Activated CD4-positive, alpha-beta T cell treated with anti-CD3 and anti-CD28 coated beads for 36 hours (primary cell): ENCODE results near the gene SRM. TPM values are rescaled to one million over a fixed set of nuclear protein-coding genes. Genes with fewer than 3 reads are reported as not detected.
"Not testable (repeated sequence)": the region's sequence is repeated elsewhere in the genome, so short reads cannot be mapped to it uniquely, and the experiment has no call there.

ENCODE experiments used
- ATAC-seq: fragments of 200-7000 bp; cut with Tn5 transposase; one replicate; pipeline ENCODE4 v1.10.0; 2021; ENCODE audit warnings: mild to moderate bottlenecking, moderate library complexity
- CTCF ChIA-PET: fragments of 350-600 bp; sonication (Branson Sonifier 250); formaldehyde crosslinking; loops from one replicate; lab custom pipeline; 2021; ENCODE audit warnings: antibody characterized with exemption; lab: Charles Lee
- POLR2A ChIA-PET: fragments of 350-600 bp; sonication (Branson Sonifier 250); formaldehyde crosslinking; loops from one replicate; lab custom pipeline; 2021; ENCODE audit warnings: antibody characterized with exemption, inconsistent platforms; lab: Charles Lee
- DNase-seq: peaks from one replicate; pipeline ENCODE4 v3.0.0-alpha.2; 2020
- H3K27ac Mint-ChIP-seq: one replicate; pipeline ENCODE4 v1.8.0; 2021; ENCODE audit warnings: mixed read lengths
- H3K27me3 Mint-ChIP-seq: one replicate; pipeline ENCODE4 v1.8.0; 2021; ENCODE audit warnings: mixed read lengths
- H3K36me3 Mint-ChIP-seq: one replicate; pipeline ENCODE4 v1.8.0; 2021; ENCODE audit warnings: low read depth, mixed read lengths
- H3K4me1 Mint-ChIP-seq: one replicate; pipeline ENCODE4 v1.8.0; 2021; ENCODE audit warnings: mixed read lengths
- H3K4me3 Mint-ChIP-seq: one replicate; pipeline ENCODE4 v1.8.0; 2021; ENCODE audit warnings: mild to moderate bottlenecking, moderate library complexity, mixed read lengths
- H3K9me3 Mint-ChIP-seq: one replicate; pipeline ENCODE4 v1.8.0; 2021; ENCODE audit warnings: low read depth, mixed read lengths
- intact Hi-C, 2 experiments: fragments of 100-400 bp; cut with DNase I in 1 of 2; cut with micrococcal nuclease in 1 of 2; formaldehyde crosslinking; loops; one replicate each; pipeline versions ENCODE4 v1.14.2 to v1.15.1; 2022 to 2024; cut with DNase I, micrococcal nuclease
- total RNA-seq, 2 experiments: library from RNA; stranded (reverse); gene quantifications; one replicate each; pipeline ENCODE4 v1.2.3, GENCODE V29; 2021

Gene SRM
- 100 to 1,000 TPM; 180 to 242 TPM for total RNA-seq

GRCh38 chr1:11059968-11060830 lies at the start of gene SRM:
SRM (minus strand) TSS chr1:11060018; CDS start chr1:11059943, 75 bp downstream.
- ATAC-seq: peak; percentile 98

GRCh38 chr1:11109047-11109760 lies 49.4 kb upstream of the SRM start:
- no peak overlapping the region for H3K27ac Mint-ChIP-seq
- DNase-seq (no peak), ATAC-seq (no peak)
- intact Hi-C loops: no loop called here
- peaks cover 42% of the 10 kb centered on the region for H3K36me3 Mint-ChIP-seq
- H3K4me1 Mint-ChIP-seq: no peaks in the 10 kb centered on the region
- ChIA-PET POLR2A (interaction anchor here (0.6 kb wide), 1 partner anchor 10 kb away, joined by 4 read pairs; the partner anchor contains the start of gene EXOSC10), CTCF (interaction anchor here (1.2 to 2.1 kb wide), 4 partner anchors 11 to 72 kb away, joined by 3 to 13 read pairs (median 4); no protein-coding TSS in a partner anchor)
- no peaks in the 10 kb centered on the region for H3K27me3 Mint-ChIP-seq
- no peak overlapping the region for H3K4me3 Mint-ChIP-seq
- H3K9me3 Mint-ChIP-seq: no peaks in the 10 kb centered on the region

More at GRCh38 chr1:11059968-11060830, at the start of gene SRM:
- Mint-ChIP-seq H3K4me1 (peaks cover 41% of the 10 kb centered on the region), H3K4me3 (peak within 1 kb of the TSS; percentile 93), H3K9me3 (no peaks in the 10 kb centered on the region), H3K36me3 (peaks cover 42% of the 10 kb centered on the region), H3K27ac (peak within 1 kb of the TSS; percentile 94), H3K27me3 (no peaks in the 10 kb centered on the region)
- CTCF ChIA-PET: interaction anchor here (0.7 to 5.3 kb wide), 6 partner anchors 10 to 1228 kb away, joined by 3 to 40 read pairs (median 4); no protein-coding TSS in a partner anchor
- DNase-seq: peak; percentile 95
- POLR2A ChIA-PET: interaction anchor here (0.5 to 0.6 kb wide), 2 partner anchors 11 to 195 kb away, joined by 3 read pairs; no protein-coding TSS in a partner anchor
- intact Hi-C loops: loop anchor here (1.0 to 5.0 kb wide), 12 partner anchors 13 to 1028 kb away; partner anchors contain the start of genes EXOSC10 (in 2 of the 2), AGTRAP (in 1 of the 2), CLCN6 (in 1 of the 2) and MAD2L2 (in 1 of the 2)

DNA sequence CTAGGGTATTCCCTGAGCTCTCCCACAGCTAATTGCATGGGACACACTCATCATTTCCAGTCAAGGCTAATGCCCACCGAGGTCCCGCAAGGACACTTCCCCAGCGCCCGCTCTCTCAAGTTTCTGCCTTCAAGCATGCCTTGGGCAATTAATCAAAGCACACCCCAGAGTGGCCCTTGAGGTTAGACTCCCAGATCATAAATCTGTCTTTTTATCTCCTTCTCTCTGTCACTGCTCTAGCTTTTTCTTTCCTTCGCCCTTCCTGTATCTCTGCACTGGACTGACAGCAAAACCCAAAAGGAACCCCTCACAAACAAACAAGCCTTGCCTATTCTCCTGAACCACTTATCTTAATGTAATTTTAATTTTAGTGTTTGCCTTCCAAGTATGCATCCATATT lies 47.8 kb upstream of the SRM start:
- DNase-seq (no peak), ATAC-seq (no peak)
- Mint-ChIP-seq H3K9me3 (no peaks in the 10 kb centered on the region), H3K27ac (no peak overlapping the region), H3K4me1 (no peaks in the 10 kb centered on the region), H3K27me3 (no peaks in the 10 kb centered on the region), H3K4me3 (no peak overlapping the region), H3K36me3 (peaks cover 33% of the 10 kb centered on the region)
- intact Hi-C loops: no loop called here
- CTCF ChIA-PET: interaction anchor here (0.6 to 2.1 kb wide), 4 partner anchors 24 to 72 kb away, joined by 3 to 13 read pairs (median 3); no protein-coding TSS in a partner anchor
- POLR2A ChIA-PET: no interaction called here

DNA sequence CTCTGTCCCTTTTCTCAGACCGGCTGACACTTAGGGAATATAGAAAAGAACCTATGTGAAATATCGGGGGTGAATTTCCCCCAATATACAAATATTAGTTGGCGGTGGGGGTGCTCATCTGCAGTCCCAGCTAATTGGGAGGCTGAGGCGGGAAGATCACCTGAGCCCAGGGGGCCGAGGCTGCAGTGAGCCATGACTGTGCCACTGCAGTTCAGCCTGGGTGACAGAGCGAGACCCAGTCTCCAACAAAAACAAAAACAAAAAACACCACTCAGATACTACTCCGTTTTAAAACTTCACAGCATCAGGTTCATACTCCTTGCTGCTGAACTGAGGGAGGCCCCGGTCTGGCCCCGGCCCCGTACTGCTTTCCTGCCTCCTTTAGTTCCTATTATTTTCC lies 45.8 kb upstream of the SRM start:
- POLR2A ChIA-PET: no interaction called here
- Mint-ChIP-seq H3K4me1 (no peaks in the 10 kb centered on the region), H3K36me3 (peaks cover 26% of the 10 kb centered on the region), H3K27me3 (no peaks in the 10 kb centered on the region), H3K27ac (no peak overlapping the region), H3K9me3 (no peaks in the 10 kb centered on the region), H3K4me3 (no peak overlapping the region)
- DNase-seq (no peak), ATAC-seq (no peak)
- intact Hi-C loops: no loop called here
- CTCF ChIA-PET: no interaction called here

DNA sequence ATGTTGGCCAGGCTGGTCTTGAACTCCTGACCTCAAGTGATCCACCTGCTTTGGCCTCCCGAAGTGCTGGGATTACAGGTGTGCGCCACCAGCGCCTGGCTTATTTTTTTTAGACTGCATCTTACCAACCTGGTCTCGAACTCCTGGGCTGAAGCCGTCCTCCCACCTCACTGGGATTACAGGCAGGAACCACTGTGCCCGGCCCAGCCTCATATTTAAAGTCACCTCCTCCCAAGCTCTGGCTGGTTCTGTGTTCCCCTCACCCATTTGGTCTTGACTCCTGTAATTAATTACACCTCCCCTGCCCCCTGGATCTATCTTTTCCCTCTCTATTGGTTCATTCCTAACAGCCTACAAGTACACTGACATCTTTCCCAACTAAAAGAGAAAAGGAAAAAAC lies 41.5 kb upstream of the SRM start:
- peaks cover 16% of the 10 kb centered on the region for H3K36me3 Mint-ChIP-seq
- ChIA-PET CTCF (interaction anchor here (1.1 kb wide), 1 partner anchor 63 kb away, joined by 3 read pairs; no protein-coding TSS in a partner anchor), POLR2A (no interaction called here)
- H3K9me3 Mint-ChIP-seq: no peaks in the 10 kb centered on the region
- DNase-seq: no peak
- H3K27ac Mint-ChIP-seq: no peak overlapping the region
- H3K4me1 Mint-ChIP-seq: peaks cover 11% of the 10 kb centered on the region
- intact Hi-C loops: no loop called here
- H3K27me3 Mint-ChIP-seq: no peaks in the 10 kb centered on the region
- no peak for ATAC-seq
- no peak overlapping the region for H3K4me3 Mint-ChIP-seq

GRCh38 chr1:11100806-11101205 lies 41.0 kb upstream of the SRM start:
- H3K27me3 Mint-ChIP-seq, CTCF ChIA-PET, H3K4me3 Mint-ChIP-seq, POLR2A ChIA-PET, H3K27ac Mint-ChIP-seq, DNase-seq, intact Hi-C loops, H3K9me3 Mint-ChIP-seq, ATAC-seq: not testable (repeated sequence)
- H3K4me1 Mint-ChIP-seq: peaks cover 11% of the 10 kb centered on the region
- H3K36me3 Mint-ChIP-seq: peaks cover 17% of the 10 kb centered on the region

- peak overlapping the region; percentile 92 for H3K27ac Mint-ChIP-seq
- no peaks in the 10 kb centered on the region for H3K9me3 Mint-ChIP-seq
- no peaks in the 10 kb centered on the region for H3K27me3 Mint-ChIP-seq
- intact Hi-C loops: no loop called here
- CTCF ChIA-PET: interaction anchor here (0.7 to 2.6 kb wide), 2 partner anchors 26 to 63 kb away, joined by 3 to 25 read pairs; no protein-coding TSS in a partner anchor
- peak overlapping the region; percentile 95 for H3K4me3 Mint-ChIP-seq
- peaks cover 17% of the 10 kb centered on the region for H3K36me3 Mint-ChIP-seq
- DNase-seq (no peak), ATAC-seq (no peak)
- POLR2A ChIA-PET: interaction anchor here (0.6 to 1.2 kb wide), 4 partner anchors 43 to 717 kb away, joined by 3 to 10 read pairs (median 6); no protein-coding TSS in a partner anchor
- peaks cover 11% of the 10 kb centered on the region for H3K4me1 Mint-ChIP-seq
Measured at GRCh38 chr1:11100149-11100493, 40.3 kb upstream of the SRM start.

GRCh38 chr1:11099310-11100148 lies 39.7 kb upstream of the SRM start, which contains the start of gene EXOSC10:
EXOSC10 (minus strand) TSS chr1:11099869; CDS start chr1:11099831, 38 bp downstream.
- DNase-seq (peak; percentile 97), ATAC-seq (peak; percentile 98)
- H3K4me3 Mint-ChIP-seq: peak within 1 kb of the TSS; percentile 95
- H3K27ac Mint-ChIP-seq: peak within 1 kb of the TSS; percentile 92
- POLR2A ChIA-PET: interaction anchor here (0.6 to 1.2 kb wide), 9 partner anchors 9 to 809 kb away, joined by 3 to 10 read pairs (median 3); no protein-coding TSS in a partner anchor
- peaks cover 17% of the 10 kb centered on the region for H3K36me3 Mint-ChIP-seq
- CTCF ChIA-PET: interaction anchor here (0.6 to 2.6 kb wide), 10 partner anchors 9 to 542 kb away, joined by 3 to 25 read pairs (median 3); no protein-coding TSS in a partner anchor
- no peaks in the 10 kb centered on the region for H3K27me3 Mint-ChIP-seq
- H3K9me3 Mint-ChIP-seq: no peaks in the 10 kb centered on the region
- intact Hi-C loops: loop anchor here (1.0 to 10.0 kb wide), 10 partner anchors 39 to 835 kb away; partner anchors contain the start of genes SRM (in 2 of the 2), CLCN6 (in 1 of the 2), DFFA (in 1 of the 2) and FBXO2 (in 1 of the 2)
- H3K4me1 Mint-ChIP-seq: peaks cover 11% of the 10 kb centered on the region

- DNase-seq (no peak), ATAC-seq (no peak)
- H3K4me3 Mint-ChIP-seq: peak overlapping the region; percentile 95
- no peaks in the 10 kb centered on the region for H3K27me3 Mint-ChIP-seq
- H3K27ac Mint-ChIP-seq: peak overlapping the region; percentile 92
- POLR2A ChIA-PET: interaction anchor here (0.7 to 1.0 kb wide), 4 partner anchors 10 to 810 kb away, joined by 3 read pairs; partner anchors contain the start of gene TARDBP
- intact Hi-C loops: loop anchor here (1.0 to 10.0 kb wide), 10 partner anchors 39 to 836 kb away; partner anchors contain the start of genes SRM (in 2 of the 2), CLCN6 (in 1 of the 2), DFFA (in 1 of the 2) and FBXO2 (in 1 of the 2)
- peaks cover 19% of the 10 kb centered on the region for H3K36me3 Mint-ChIP-seq
- H3K9me3 Mint-ChIP-seq: no peaks in the 10 kb centered on the region
- CTCF ChIA-PET: interaction anchor here (0.9 to 2.6 kb wide), 9 partner anchors 12 to 543 kb away, joined by 3 to 25 read pairs (median 3); no protein-coding TSS in a partner anchor
- peaks cover 11% of the 10 kb centered on the region for H3K4me1 Mint-ChIP-seq
Measured at GRCh38 chr1:11098931-11099309, 39.1 kb upstream of the SRM start.

DNA sequence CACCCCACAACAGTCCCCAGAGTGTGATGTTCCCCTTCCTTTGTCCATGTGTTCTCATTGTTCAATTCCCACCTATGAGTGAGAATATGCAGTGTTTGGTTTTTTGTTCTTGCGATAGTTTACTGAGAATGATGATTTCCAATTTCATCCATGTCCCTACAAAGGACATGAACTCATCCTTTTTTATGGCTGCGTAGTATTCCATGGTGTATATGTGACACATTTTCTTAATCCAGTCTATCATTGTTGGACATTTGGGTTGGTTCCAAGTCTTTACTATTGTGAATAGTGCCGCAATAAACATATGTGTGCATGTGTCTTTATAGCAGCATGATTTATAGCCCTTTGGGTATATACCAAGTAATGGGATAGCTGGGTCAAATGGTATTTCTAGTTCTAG lies 24.0 kb upstream of the SRM start:
- ATAC-seq, DNase-seq, H3K27ac Mint-ChIP-seq, H3K4me1 Mint-ChIP-seq, POLR2A ChIA-PET, intact Hi-C loops, CTCF ChIA-PET, H3K4me3 Mint-ChIP-seq, H3K9me3 Mint-ChIP-seq, H3K27me3 Mint-ChIP-seq: not testable (repeated sequence)
- H3K36me3 Mint-ChIP-seq: peaks cover 45% of the 10 kb centered on the region
